Naive thymus-derived CD8-positive, alpha-beta T cell (primary cell): ENCODE data around the gene SMIM29. TPM values are rescaled to one million over a fixed set of nuclear protein-coding genes. Genes with fewer than 3 reads are reported as not detected.

Experiments used
- microRNA-seq: library from miRNA; unstranded; fragments of <30 nt; microRNA quantifications from one replicate; pipeline ENCODE4 v1.2.0, GENCODE V29; 2022; ENCODE audit warnings: borderline microRNAs expressed
- polyA plus RNA-seq, 3 donors: library from polyadenylated mRNA; unstranded; fragments of 300-500 nt; fragmentation: Illumina TruSeq; gene quantifications; one replicate each; pipeline ENCODE4 v1.2.3, GENCODE V29; 2021
- total RNA-seq, 8 experiments: library from RNA in 2 of 8; stranded (reverse) in 2 of 8; gene quantifications; one replicate each; pipeline ENCODE4 v1.2.3 and lab custom pipeline; 2021 to 2026

SMIM29 gene
- total and polyA plus RNA-seq, 5 experiments from 2014 or later: 21.0 to 45.4 (median 37.6) TPM

Small RNAs within 50 kb of the gene (microRNA-seq; reads per million reads assigned to microRNA genes)
- not detected for gene MIR6835

Other genes starting within 250 kb of the SMIM29 start
- gene GRM4, start 102.9 kb downstream of the SMIM29 start, total RNA-seq: not detected
- gene GRM4, start 102.9 kb downstream of the SMIM29 start, polyA plus RNA-seq: not detected
- gene HMGA1, start 12.1 kb downstream of the SMIM29 start, total RNA-seq: 10 to 100 TPM; 75.3 to 80.3 TPM
- 10 to 100 TPM; 28.0 to 40.9 (median 38.1) TPM for gene HMGA1, start 12.1 kb downstream of the SMIM29 start, polyA plus RNA-seq
- 10 to 100 TPM; 29.8 to 31.7 TPM for gene NUDT3, start 143.7 kb upstream of the SMIM29 start, total RNA-seq
- gene NUDT3, start 143.7 kb upstream of the SMIM29 start, polyA plus RNA-seq: 10 to 100 TPM in 1 of 3 donors, 1 to 10 TPM in 2; 7.4 to 10.8 (median 9.3) TPM
- 1,000 to 10,000 TPM; 2,574 to 2,591 TPM for gene RPS10, start 177.1 kb upstream of the SMIM29 start, total RNA-seq
- gene RPS10, start 177.1 kb upstream of the SMIM29 start, polyA plus RNA-seq: 1,000 to 10,000 TPM; 2,314 to 2,962 (median 2,356) TPM
- gene PACSIN1, start 217.1 kb upstream of the SMIM29 start, total RNA-seq: under 1 TPM; 0.41 to 0.47 TPM
- gene PACSIN1, start 217.1 kb upstream of the SMIM29 start, polyA plus RNA-seq: under 1 TPM; 0.06 to 0.82 (median 0.07) TPM